OCI-LY7 (cell line): ENCODE results near the gene PLPPR4. TPM values are rescaled to one million over a fixed set of nuclear protein-coding genes. Genes with fewer than 3 reads are reported as not detected.

Source experiments
- BruUV-seq: library from RNA; stranded (reverse); fragments of 400-500 nt; replicated peaks from 2 replicates; lab custom pipeline; 2021; lab: Mats Ljungman, UMichigan
- CTCF ChIA-PET: fragments of 300-600 bp; sonication (Branson Sonifier 250); formaldehyde crosslinking; loops from one replicate; lab custom pipeline; 2022; ENCODE audit warnings: antibody characterized with exemption; ENCODE audit not compliant: unreplicated experiment; lab: Charles Lee
- POLR2A ChIA-PET: fragments of 300-600 bp; sonication (Branson Sonifier 250); formaldehyde crosslinking; loops from one replicate; lab custom pipeline; 2022; ENCODE audit warnings: antibody characterized with exemption; lab: Charles Lee
- DNase-seq: peaks from one replicate; pipeline ENCODE4 v3.0.0-alpha.2; 2015; ENCODE audit warnings: low spot score
- H2AFZ ChIP-seq: fragments of 200-600 bp; sonication (generic), shearing (Covaris generic); 2 replicates; pipeline ENCODE4 v1.6.1; 2014; ENCODE audit warnings: mild to moderate bottlenecking, antibody characterized with exemption, low read length, moderate library complexity
- H3K27ac ChIP-seq: fragments of 200-600 bp; sonication (generic); 2 replicates; pipeline ENCODE4 v1.5.1; 2014; ENCODE audit warnings: mixed run types, low read depth, mild to moderate bottlenecking, moderate library complexity, low read length, inconsistent platforms; ENCODE audit not compliant: poor library complexity, severe bottlenecking
- H3K36me3 ChIP-seq: fragments of 200-600 bp; sonication (generic); 2 replicates; pipeline ENCODE4 v1.6.1; 2014; ENCODE audit warnings: mild to moderate bottlenecking, antibody characterized with exemption, low read length, moderate library complexity, mixed read lengths; ENCODE audit not compliant: insufficient read depth
- H3K4me1 ChIP-seq: fragments of 200-600 bp; sonication (generic); 2 replicates; pipeline ENCODE4 v1.5.1; 2014; ENCODE audit warnings: mild to moderate bottlenecking, low read length; ENCODE audit not compliant: insufficient read depth, poor library complexity, severe bottlenecking
- H3K4me2 ChIP-seq: fragments of 200-600 bp; sonication (generic); 2 replicates; pipeline ENCODE4 v1.6.1; 2014; ENCODE audit warnings: mild to moderate bottlenecking, low read length
- H3K4me3 ChIP-seq: fragments of 200-600 bp; sonication (generic); 2 replicates; pipeline ENCODE4 v1.5.1; 2014; ENCODE audit warnings: mild to moderate bottlenecking, low read depth, low read length; ENCODE audit not compliant: poor library complexity, severe bottlenecking
- H3K79me2 ChIP-seq: fragments of 200-600 bp; sonication (generic); 2 replicates; pipeline ENCODE4 v1.6.1; 2016; ENCODE audit warnings: low read depth, mild to moderate bottlenecking, low read length, moderate library complexity, mixed read lengths; ENCODE audit not compliant: insufficient read depth
- H3K9me2 ChIP-seq: fragments of 200-600 bp; sonication (generic); 2 replicates; pipeline ENCODE4 v1.6.1; 2016; ENCODE audit warnings: mild to moderate bottlenecking, low read length, mixed read lengths; ENCODE audit not compliant: insufficient read depth
- H3K9me3 ChIP-seq: fragments of 200-600 bp; sonication (generic); 2 replicates; pipeline ENCODE4 v1.6.1; 2014; ENCODE audit warnings: mild to moderate bottlenecking, mixed run types, low read length, mixed read lengths
- H4K20me1 ChIP-seq: fragments of 200-600 bp; sonication (generic); 2 replicates; pipeline ENCODE4 v1.6.1; 2014; ENCODE audit warnings: mild to moderate bottlenecking, antibody characterized with exemption, low read length, moderate library complexity, mixed read lengths; ENCODE audit not compliant: insufficient read depth
- EZH2phosphoT487 ChIP-seq: fragments of 200-600 bp; sonication (generic); IDR thresholded peaks from 2 replicates; pipeline ENCODE4 v1.6.1; 2018; ENCODE audit warnings: low read depth, borderline replicate concordance, mild to moderate bottlenecking, mixed run types, antibody characterized with exemption, low read length, moderate library complexity, mixed read lengths
- intact Hi-C: fragments of 100-400 bp; cut with micrococcal nuclease; formaldehyde crosslinking; loops from one replicate; pipeline ENCODE4 v1.10.0; 2022; ENCODE audit not compliant: unreplicated experiment
- total RNA-seq, 2 experiments: library from RNA; depleted of rRNA in 1 of 2; stranded (reverse); fragments of >200 nt in 1 of 2; shearing (Covaris generic) in 1 of 2; gene quantifications; 2 replicates each; pipeline ENCODE4 v1.2.3, GENCODE V29; 2014 to 2022
- TF ChIP-seq, protein P1 (sequence below): fragments of 200-600 bp; sonication (generic); conservative IDR thresholded peaks from 2 replicates; pipeline ENCODE4 v1.5.1; 2014; ENCODE audit warnings: mild to moderate bottlenecking, antibody characterized with exemption, low read length, moderate library complexity, mixed read lengths

PLPPR4 gene
- total RNA-seq, 2 experiments from 2014 or later = not detected

DNA sequence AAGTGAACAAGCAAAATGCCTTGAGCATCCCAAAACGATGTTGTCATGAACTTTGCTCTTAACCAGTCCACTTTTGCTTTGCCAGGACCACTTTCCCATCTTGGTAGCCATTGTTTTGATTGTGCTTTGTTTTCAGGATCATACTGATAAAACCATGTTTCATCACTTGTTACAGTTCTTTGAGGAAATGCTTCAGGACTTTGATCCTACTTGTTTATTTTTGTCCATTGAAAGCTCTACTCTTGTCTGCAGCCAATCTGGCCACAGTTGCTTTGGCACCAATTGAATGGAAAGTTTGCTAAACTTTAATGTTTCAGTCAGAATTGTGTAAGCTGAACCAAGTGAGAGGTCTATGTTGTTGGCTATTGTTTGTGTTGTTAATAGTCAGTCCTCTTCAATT lies 12.8 kb downstream of the PLPPR4 start:
- H3K79me2 ChIP-seq = no peaks in the 10 kb centered on the region
- no peak for DNase-seq
- no peaks in the 10 kb centered on the region for H4K20me1 ChIP-seq
- H2AFZ ChIP-seq = no peak overlapping the region
- no peaks in the 10 kb centered on the region for H3K4me1 ChIP-seq
- ChIA-PET POLR2A (no interaction called here), CTCF (no interaction called here)
- no peaks in the 10 kb centered on the region for H3K9me2 ChIP-seq
- TF ChIP-seq, protein P1, sequence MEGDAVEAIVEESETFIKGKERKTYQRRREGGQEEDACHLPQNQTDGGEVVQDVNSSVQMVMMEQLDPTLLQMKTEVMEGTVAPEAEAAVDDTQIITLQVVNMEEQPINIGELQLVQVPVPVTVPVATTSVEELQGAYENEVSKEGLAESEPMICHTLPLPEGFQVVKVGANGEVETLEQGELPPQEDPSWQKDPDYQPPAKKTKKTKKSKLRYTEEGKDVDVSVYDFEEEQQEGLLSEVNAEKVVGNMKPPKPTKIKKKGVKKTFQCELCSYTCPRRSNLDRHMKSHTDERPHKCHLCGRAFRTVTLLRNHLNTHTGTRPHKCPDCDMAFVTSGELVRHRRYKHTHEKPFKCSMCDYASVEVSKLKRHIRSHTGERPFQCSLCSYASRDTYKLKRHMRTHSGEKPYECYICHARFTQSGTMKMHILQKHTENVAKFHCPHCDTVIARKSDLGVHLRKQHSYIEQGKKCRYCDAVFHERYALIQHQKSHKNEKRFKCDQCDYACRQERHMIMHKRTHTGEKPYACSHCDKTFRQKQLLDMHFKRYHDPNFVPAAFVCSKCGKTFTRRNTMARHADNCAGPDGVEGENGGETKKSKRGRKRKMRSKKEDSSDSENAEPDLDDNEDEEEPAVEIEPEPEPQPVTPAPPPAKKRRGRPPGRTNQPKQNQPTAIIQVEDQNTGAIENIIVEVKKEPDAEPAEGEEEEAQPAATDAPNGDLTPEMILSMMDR = no peak
- TF ChIP-seq EZH2phosphoT487 = no peak
- intact Hi-C loops = no loop called here
- no peak overlapping the region for H3K27ac ChIP-seq
- no TSS peak for BruUV-seq
- H3K4me2 ChIP-seq = no peak overlapping the region
- no peak overlapping the region for H3K4me3 ChIP-seq
- no peaks in the 10 kb centered on the region for H3K36me3 ChIP-seq
- no peaks in the 10 kb centered on the region for H3K9me3 ChIP-seq

DNA sequence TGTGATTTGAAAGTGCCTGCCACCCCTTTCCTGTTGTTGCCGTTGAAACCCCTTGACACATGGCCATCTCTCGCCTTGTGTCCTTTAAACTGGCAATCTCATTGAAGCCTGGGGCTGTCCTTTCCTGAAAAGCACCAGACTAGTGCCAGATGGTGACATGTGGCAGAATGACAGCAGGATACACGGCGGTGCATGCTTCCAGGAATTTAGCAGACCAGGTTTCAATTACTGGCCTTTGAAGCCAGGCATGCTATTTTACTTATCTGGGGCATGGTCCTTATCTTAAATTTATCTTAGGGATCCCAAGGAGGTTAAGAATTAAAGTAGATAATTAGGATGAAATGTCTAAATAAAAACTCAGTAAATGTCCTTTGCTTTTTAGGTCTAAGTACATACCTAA lies 15.2 kb downstream of the PLPPR4 start:
- Histone ChIP-seq H3K36me3 (no peaks in the 10 kb centered on the region), H3K4me2 (no peak overlapping the region), H4K20me1 (no peaks in the 10 kb centered on the region), H3K9me2 (no peaks in the 10 kb centered on the region), H3K9me3 (no peaks in the 10 kb centered on the region), H3K4me1 (no peaks in the 10 kb centered on the region), H3K27ac (no peak overlapping the region), H3K4me3 (no peak overlapping the region), H2AFZ (no peak overlapping the region), H3K79me2 (no peaks in the 10 kb centered on the region)
- POLR2A ChIA-PET = no interaction called here
- no peak for DNase-seq
- no TSS peak for BruUV-seq
- intact Hi-C loops = no loop called here
- TF ChIP-seq, protein P1 = no peak
- TF ChIP-seq EZH2phosphoT487 = no peak
- CTCF ChIA-PET = no interaction called here

- TF ChIP-seq, protein P1 = no peak
- no peak for TF ChIP-seq EZH2phosphoT487
- H3K36me3 ChIP-seq = no peaks in the 10 kb centered on the region
- no peaks in the 10 kb centered on the region for H3K9me3 ChIP-seq
- CTCF ChIA-PET = no interaction called here
- no peak overlapping the region for H3K4me3 ChIP-seq
- no peak for DNase-seq
- POLR2A ChIA-PET = no interaction called here
- H3K4me2 ChIP-seq = no peak overlapping the region
- no TSS peak for BruUV-seq
- no peaks in the 10 kb centered on the region for H3K9me2 ChIP-seq
- intact Hi-C loops = no loop called here
- no peaks in the 10 kb centered on the region for H4K20me1 ChIP-seq
- H3K79me2 ChIP-seq = no peaks in the 10 kb centered on the region
- no peaks in the 10 kb centered on the region for H3K4me1 ChIP-seq
- no peak overlapping the region for H3K27ac ChIP-seq
- H2AFZ ChIP-seq = no peak overlapping the region
Measured at GRCh38 chr1:99281105-99281504, 16.8 kb downstream of the PLPPR4 start.
